SK-N-SH (cell line): ENCODE results near the gene PROSER2. TPM values are rescaled to one million over a fixed set of nuclear protein-coding genes. Genes with fewer than 3 reads are reported as not detected.

Source experiments
- CTCF ChIA-PET: fragments of 300-600, 350-600 bp; formaldehyde crosslinking; extraction: SDS; loops from one replicate; lab custom pipeline; 2021; lab: Yijun Ruan, JAX
- POLR2A ChIA-PET: fragments of 350-600 bp; sonication (Branson Sonifier 250); formaldehyde crosslinking; extraction: SDS; loops from one replicate; lab custom pipeline; 2020; ENCODE audit warnings: antibody characterized with exemption, inconsistent platforms; lab: Yijun Ruan, JAX
- DNase-seq: peaks from one replicate; pipeline ENCODE4 v3.0.0; 2012
- H2AFZ ChIP-seq: fragments of 200-600 bp; sonication (generic); 2 replicates; pipeline ENCODE4 v1.8.1; 2016; ENCODE audit warnings: antibody characterized with exemption, mild to moderate bottlenecking, low read depth
- H3F3A ChIP-seq: fragments of 200-600 bp; sonication (generic); replicated peaks from 2 replicates; pipeline ENCODE3; 2016; ENCODE audit warnings: antibody characterized with exemption, mild to moderate bottlenecking; ENCODE audit not compliant: insufficient read depth
- H3K27ac ChIP-seq, 2 experiments: fragments of 200-500 bp in 1 of 2; fragments of 200-600 bp in 1 of 2; sonication (Bioruptor generic) in 1 of 2; sonication (generic), shearing (Covaris generic) in 1 of 2; 2 replicates each; pipeline versions ENCODE4 v1.5.1 to v1.6.1; 2014 to 2016; ENCODE audit warnings: low read depth in 2 of 2, inconsistent platforms in 1 of 2, low read length in 1 of 2, mild to moderate bottlenecking in 1 of 2, mixed read lengths in 1 of 2
- H3K27me3 ChIP-seq: fragments of 200-600 bp; sonication (generic), shearing (Covaris generic); 2 replicates; pipeline ENCODE4 v1.6.1; 2016; ENCODE audit warnings: mixed run types; ENCODE audit not compliant: insufficient read depth
- H3K36me3 ChIP-seq, 2 experiments: fragments of 200-500 bp in 1 of 2; fragments of 200-600 bp in 1 of 2; sonication (Bioruptor generic) in 1 of 2; sonication (generic) in 1 of 2; replicated peaks in 1 of 2; 2 replicates each; pipeline versions ENCODE3 to v1.5.1; 2014 to 2016; ENCODE audit warnings: low read length in 1 of 2, mild to moderate bottlenecking in 1 of 2; ENCODE audit not compliant: insufficient read depth in 2 of 2, control insufficient read depth in 1 of 2
- H3K4me1 ChIP-seq, 2 experiments: fragments of 200-500 bp in 1 of 2; fragments of 200-600 bp in 1 of 2; sonication (Bioruptor generic) in 1 of 2; sonication (generic), shearing (Covaris generic) in 1 of 2; 2 replicates each; pipeline versions ENCODE4 v1.5.1 to v1.6.1; 2014 to 2016; ENCODE audit warnings: low read depth in 1 of 2, low read length in 1 of 2, mixed run types in 1 of 2; ENCODE audit not compliant: insufficient read depth in 2 of 2, control insufficient read depth in 1 of 2
- H3K4me2 ChIP-seq: fragments of 200-600 bp; sonication (generic), shearing (Covaris generic); 2 replicates; pipeline ENCODE4 v1.6.1; 2017; ENCODE audit warnings: mixed run types
- H3K4me3 ChIP-seq, 2 experiments: fragments of 200-500 bp in 1 of 2; fragments of 200-600 bp in 1 of 2; sonication (Bioruptor generic) in 1 of 2; sonication (generic), shearing (Covaris generic) in 1 of 2; 2 replicates each; pipeline versions ENCODE4 v1.5.1 to v1.8.1; 2014 to 2016; ENCODE audit warnings: low read depth in 2 of 2, inconsistent platforms in 1 of 2, low read length in 1 of 2, mild to moderate bottlenecking in 1 of 2, mixed read lengths in 1 of 2, moderate library complexity in 1 of 2
- H3K79me2 ChIP-seq: fragments of 200-600 bp; sonication (generic); 2 replicates; pipeline ENCODE4 v1.8.1; 2017; ENCODE audit warnings: mild to moderate bottlenecking; ENCODE audit not compliant: insufficient read depth
- H3K9ac ChIP-seq: fragments of 200-600 bp; sonication (generic); 2 replicates; pipeline ENCODE4 v1.6.1; 2017; ENCODE audit warnings: mixed run types
- H3K9me2 ChIP-seq: fragments of 200-600 bp; sonication (generic); 2 replicates; pipeline ENCODE4 v1.6.1; 2017; ENCODE audit warnings: mixed run types
- H3K9me3 ChIP-seq: fragments of 200-600 bp; sonication (generic); 2 replicates; pipeline ENCODE4 v1.6.1; 2017; ENCODE audit warnings: mixed run types, mild to moderate bottlenecking, moderate library complexity
- H4K20me1 ChIP-seq: fragments of 200-600 bp; sonication (generic); 2 replicates; pipeline ENCODE4 v1.6.1; 2017; ENCODE audit warnings: mild to moderate bottlenecking, mixed run types; ENCODE audit not compliant: insufficient read depth
- ELF1 ChIP-seq: IDR thresholded peaks from 2 replicates; pipeline ENCODE4 v1.4.0; 2012
- EZH2phosphoT487 ChIP-seq: fragments of 200-600 bp; sonication (generic); IDR thresholded peaks from 2 replicates; pipeline ENCODE4 v1.6.1; 2017; ENCODE audit warnings: low read depth, mixed run types, mild to moderate bottlenecking, antibody characterized with exemption, moderate library complexity, borderline replicate concordance
- GATA2 ChIP-seq: sonication (generic); formaldehyde crosslinking; IDR thresholded peaks from 2 replicates; pipeline ENCODE4 v1.5.0; 2020; ENCODE audit warnings: mild to moderate bottlenecking, missing genetic modification reagents
- JUND ChIP-seq: IDR thresholded peaks from 2 replicates; pipeline ENCODE4 v1.4.0; 2012
- MAX ChIP-seq: IDR thresholded peaks from 2 replicates; pipeline ENCODE4 v1.4.0; 2012; ENCODE audit warnings: low read depth
- MEF2A ChIP-seq: IDR thresholded peaks from 2 replicates; pipeline ENCODE4 v1.4.0; 2012; ENCODE audit warnings: low read depth, borderline replicate concordance
- PBX3 ChIP-seq: IDR thresholded peaks from 2 replicates; pipeline ENCODE4; 2012
- POLR2AphosphoS5 ChIP-seq: IDR thresholded peaks from 2 replicates; pipeline ENCODE4 v1.6.1; 2012; ENCODE audit warnings: low read depth, low read length
- RCOR1 ChIP-seq: fragments of 150-350 bp; IDR thresholded peaks from 2 replicates; pipeline ENCODE4 v1.6.1; 2017; ENCODE audit warnings: antibody characterized with exemption, low read length
- REST ChIP-seq: IDR thresholded peaks from 2 replicates; pipeline ENCODE4 v1.6.1; 2012; ENCODE audit warnings: mild to moderate bottlenecking, low read depth, low read length, moderate library complexity
- SMC3 ChIP-seq: IDR thresholded peaks from 2 replicates; pipeline ENCODE4 v1.6.1; 2012; ENCODE audit warnings: low read depth, low read length, improper control_type of control experiment
- TAF1 ChIP-seq: IDR thresholded peaks from 2 replicates; pipeline ENCODE4 v1.6.1; 2012; ENCODE audit warnings: low read depth, mild to moderate bottlenecking, low read length, moderate library complexity, borderline replicate concordance
- TCF12 ChIP-seq: IDR thresholded peaks from 2 replicates; pipeline ENCODE4 v1.4.0; 2012
- TEAD4 ChIP-seq: IDR thresholded peaks from 2 replicates; pipeline ENCODE4 v1.4.0; 2012; ENCODE audit warnings: mild to moderate bottlenecking, borderline replicate concordance; ENCODE audit not compliant: insufficient read depth
- USF2 ChIP-seq: fragments of 150-350 bp; IDR thresholded peaks from 2 replicates; pipeline ENCODE4 v1.6.1; 2017; ENCODE audit warnings: antibody characterized with exemption, low read length, low read depth, borderline replicate concordance
- ZBTB33 ChIP-seq: IDR thresholded peaks from 2 replicates; pipeline ENCODE4 v1.4.0; 2012; ENCODE audit warnings: low read depth, borderline replicate concordance
- WGBS: methylation state at CpG from one replicate; pipeline ENCODE4 v1.1.6; 2017; ENCODE audit warnings: low lambda C conversion rate; 5-methylcytosine and 5-hydroxymethylcytosine counted together
- polyA plus RNA-seq, 3 experiments: library from polyadenylated mRNA; depleted of rRNA; stranded (reverse); fragments of >200 nt; gene quantifications; 2 replicates each; pipeline ENCODE4 v1.2.3, GENCODE V29; 2012

Gene PROSER2
- polyA plus RNA-seq, 1 of the 3 experiments (the other 2 are of a cell fraction) = 0.95 TPM

- no peaks in the 10 kb centered on the region for H3K36me3 ChIP-seq
- ChIA-PET CTCF (interaction anchor here (1.3 to 1.5 kb wide), 3 partner anchors 13 to 371 kb away, joined by 3 to 6 read pairs (median 5); no protein-coding TSS in a partner anchor), POLR2A (no interaction called here)
- peaks cover 4 to 8% of the 10 kb centered on the region in 2 experiments; a peak in 2 of 4 replicates for H3K4me1 ChIP-seq
- no peak overlapping the region for H3K27ac ChIP-seq
- no peak overlapping the region for H3K9ac ChIP-seq
- no peak overlapping the region for H3K4me2 ChIP-seq
- no peak overlapping the region for H3K4me3 ChIP-seq
- DNase-seq = no peak
- no peaks in the 10 kb centered on the region for H3K27me3 ChIP-seq
- H4K20me1 ChIP-seq = no peaks in the 10 kb centered on the region
- 95% methylated on average over 25 of the region's 25 CpGs for WGBS
- no peaks in the 10 kb centered on the region for H3K79me2 ChIP-seq
- H3K9me3 ChIP-seq = no peaks in the 10 kb centered on the region
- no peak overlapping the region for H2AFZ ChIP-seq
- no peaks in the 10 kb centered on the region for H3K9me2 ChIP-seq
- TF ChIP-seq TAF1 (no peak), SMC3 (no peak), JUND (no peak), ZBTB33 (no peak), MEF2A (no peak), TEAD4 (no peak), USF2 (no peak), TCF12 (no peak), POLR2AphosphoS5 (no peak), GATA2 (CRISPR knock-in tag) (no peak), PBX3 (no peak), RCOR1 (no peak), ELF1 (no peak), MAX (no peak), EZH2phosphoT487 (no peak), REST (no peak)
- H3F3A ChIP-seq = no peaks in the 10 kb centered on the region
Measured at GRCh38 chr10:11795101-11795920, 27.8 kb upstream of the PROSER2 start.
